ENCODE results near the gene TGM3.

TGM3 gene

DNA sequence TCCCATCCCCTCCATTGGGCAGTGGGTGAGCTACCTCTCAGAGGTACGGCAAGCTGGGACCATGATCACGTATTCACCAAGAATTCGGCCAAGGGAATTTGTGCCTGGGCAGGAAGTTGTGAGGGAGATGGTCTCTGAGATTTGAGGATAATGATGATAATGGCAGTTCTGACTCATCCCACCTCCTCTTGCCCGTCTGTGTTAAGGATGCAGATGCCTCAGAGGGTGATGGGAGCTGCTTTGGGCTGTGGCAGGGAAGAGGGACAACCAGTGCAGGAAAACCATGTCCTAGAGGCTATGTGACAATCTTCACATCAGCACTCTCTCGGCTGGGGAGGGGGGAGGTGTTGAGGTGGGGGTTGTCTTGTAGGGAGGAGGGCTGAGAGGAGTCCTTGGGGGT is 89.2 kb downstream of the TGM3 start:
- no peak for DNase-seq

DNA sequence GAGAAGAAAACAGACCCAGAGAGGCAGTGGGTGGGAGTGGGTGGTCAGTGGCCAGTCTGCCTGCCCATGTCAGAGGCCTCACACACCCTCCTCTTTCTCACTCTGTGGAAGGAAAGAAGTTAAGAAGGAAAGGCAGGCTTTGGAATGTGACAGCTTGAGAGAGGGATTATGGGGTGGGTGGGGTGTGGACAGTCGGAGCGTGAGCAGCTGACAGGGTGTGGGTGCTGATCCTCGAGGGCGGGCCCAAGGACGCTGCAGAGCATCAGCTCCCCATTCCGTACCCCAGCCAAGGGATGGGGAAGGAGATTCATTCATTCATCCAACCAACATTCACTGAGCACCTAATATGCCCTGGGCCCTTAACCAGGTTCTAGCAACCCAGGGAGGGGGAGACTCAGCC is 89.7 kb downstream of the TGM3 start:
- no peak for DNase-seq

DNA sequence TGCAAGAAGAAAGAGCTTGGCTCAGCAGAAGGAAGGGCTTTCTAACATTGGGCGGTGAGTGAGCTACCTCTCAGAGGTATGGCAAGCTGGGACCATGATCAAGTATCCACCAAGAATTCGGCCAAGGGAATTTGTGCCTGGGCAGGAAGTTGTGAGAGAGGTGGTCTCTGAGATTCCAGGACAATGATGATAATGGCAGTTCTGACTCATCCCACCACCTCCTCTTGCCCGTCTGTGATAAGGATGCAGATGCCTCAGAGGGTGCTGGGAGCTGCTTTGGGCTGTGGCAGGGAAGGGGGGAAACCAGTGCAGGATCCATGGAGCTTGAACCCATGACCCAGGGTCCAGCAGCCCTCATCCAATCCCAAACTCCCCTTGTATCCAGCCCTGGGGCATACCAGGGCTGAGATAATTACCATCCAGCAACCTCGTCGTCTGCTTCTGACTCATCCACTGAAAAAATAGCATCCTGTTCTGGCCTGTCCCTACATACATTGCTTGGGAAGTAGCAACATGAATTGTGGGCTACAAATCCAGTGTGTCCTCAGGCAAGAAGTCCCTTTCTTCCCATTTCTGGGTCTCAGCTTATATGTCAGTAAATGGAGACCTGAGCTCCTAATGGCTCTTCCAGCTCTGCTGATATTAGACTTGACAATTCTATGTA is 90.8 kb downstream of the TGM3 start:
- no peak for DNase-seq

DNA sequence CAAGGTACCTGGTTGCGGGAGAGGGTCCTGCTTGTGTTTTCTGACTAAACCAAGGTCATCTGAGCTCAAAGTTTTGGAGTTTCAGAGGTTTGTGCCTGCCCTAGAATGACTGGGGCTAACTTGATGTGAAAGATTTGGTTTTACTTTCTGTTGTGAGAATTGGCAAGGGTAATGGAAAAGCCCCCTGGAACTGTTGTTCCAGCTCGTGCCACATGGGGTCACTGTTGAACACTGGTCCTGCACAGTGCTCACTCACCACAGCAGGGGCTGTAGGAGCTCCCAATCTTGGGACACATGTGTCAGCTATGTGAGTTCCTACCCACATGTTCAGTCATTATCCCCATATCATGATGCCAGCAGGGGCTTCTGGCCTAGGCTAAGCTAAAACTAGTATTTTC is 91.4 kb downstream of the TGM3 start:
- peak; percentile 38 for DNase-seq

DNA sequence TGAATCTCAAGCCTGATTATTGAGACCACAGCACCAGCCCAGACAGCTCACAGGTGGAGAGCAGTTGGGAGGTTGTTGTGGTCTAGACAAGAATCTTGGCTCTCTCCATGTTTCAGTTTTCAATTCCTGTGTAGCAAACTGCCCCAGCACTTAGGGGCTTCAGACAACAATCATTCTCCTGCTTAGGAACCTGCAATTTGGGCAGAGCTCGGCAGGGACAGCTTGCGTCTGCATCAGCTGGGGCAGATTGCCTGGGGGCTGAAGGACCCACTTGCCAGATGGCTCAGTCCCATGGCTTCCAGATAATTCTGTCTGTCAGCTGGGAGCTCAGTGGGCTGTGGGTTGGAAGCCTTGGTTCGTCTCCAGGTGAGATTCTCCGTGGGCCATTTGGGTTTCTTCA is 91.8 kb downstream of the TGM3 start:
- DNase-seq: no peak
